Activated T-helper 1 cell treated with anti-CD3 and anti-CD28 coated beads, Interleukin-2, amount 50 U/mL, for 16 hours (primary cell): ENCODE measurements around the gene S100A14.

ENCODE experiments used
- DNase-seq, 2 donors: peaks; one replicate each; pipeline ENCODE4 v3.0.0-alpha.2; 2020; ENCODE audit warnings: low read depth in 1 of 2, low spot score in 1 of 2

S100A14 gene

DNA sequence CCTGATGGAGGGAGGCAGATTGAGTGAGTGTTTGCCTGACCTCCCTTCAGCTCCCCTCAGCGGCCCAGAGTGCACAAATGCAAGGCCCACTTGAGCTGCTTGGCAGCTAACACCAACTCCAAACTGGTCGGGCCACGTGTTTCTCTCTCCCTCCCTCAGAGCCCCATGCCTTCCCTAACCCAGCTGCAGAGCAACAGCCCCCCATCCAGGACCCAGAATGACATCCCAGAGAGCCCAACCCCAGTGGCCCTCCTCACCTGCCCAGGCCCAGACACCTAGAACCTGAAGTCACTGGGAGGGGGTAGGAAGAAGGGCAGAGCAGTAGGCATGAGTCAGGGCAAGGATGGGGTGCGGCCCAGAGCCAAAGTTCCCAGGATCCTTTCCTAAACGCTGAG lies 789 bp upstream of the S100A14 start:
- no peak for DNase-seq

- no peak for DNase-seq
Measured at GRCh38 chr1:153615406-153615805, 719 bp downstream of the S100A14 start.

GRCh38 chr1:153614906-153615305 lies 1.2 kb downstream of the S100A14 start:
- no peak for DNase-seq

DNA sequence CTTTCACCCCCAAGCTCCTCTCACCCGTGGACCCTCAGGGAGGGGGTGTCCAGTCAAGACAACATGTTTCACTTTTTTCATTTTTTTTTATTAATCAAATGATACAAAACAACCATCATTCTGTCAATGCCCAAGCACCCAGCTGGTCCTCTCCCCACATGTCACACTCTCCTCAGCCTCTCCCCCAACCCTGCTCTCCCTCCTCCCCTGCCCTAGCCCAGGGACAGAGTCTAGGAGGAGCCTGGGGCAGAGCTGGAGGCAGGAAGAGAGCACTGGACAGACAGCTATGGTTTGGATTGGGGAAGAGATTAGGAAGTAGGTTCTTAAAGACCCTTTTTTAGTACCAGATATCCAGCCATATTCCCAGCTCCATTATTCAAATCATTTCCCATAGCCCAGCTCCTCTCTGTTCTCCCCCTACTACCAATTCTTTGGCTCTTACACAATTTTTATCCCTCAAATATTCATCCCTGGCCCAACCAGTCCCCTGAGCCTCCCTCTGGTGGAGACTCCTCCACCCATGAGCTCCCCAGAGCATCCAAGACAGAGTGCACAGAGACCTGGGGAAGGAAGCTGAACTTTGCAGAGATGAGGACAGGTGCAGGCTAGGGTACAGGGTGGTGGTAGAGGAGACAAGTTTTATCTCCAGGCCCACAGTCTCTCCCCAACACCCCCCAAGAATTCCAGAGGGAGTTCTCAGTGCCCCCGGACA lies 1.8 kb downstream of the S100A14 start:
- no peak for DNase-seq

GRCh38 chr1:153613406-153613805 lies 2.7 kb downstream of the S100A14 start:
- DNase-seq: no peak

DNA sequence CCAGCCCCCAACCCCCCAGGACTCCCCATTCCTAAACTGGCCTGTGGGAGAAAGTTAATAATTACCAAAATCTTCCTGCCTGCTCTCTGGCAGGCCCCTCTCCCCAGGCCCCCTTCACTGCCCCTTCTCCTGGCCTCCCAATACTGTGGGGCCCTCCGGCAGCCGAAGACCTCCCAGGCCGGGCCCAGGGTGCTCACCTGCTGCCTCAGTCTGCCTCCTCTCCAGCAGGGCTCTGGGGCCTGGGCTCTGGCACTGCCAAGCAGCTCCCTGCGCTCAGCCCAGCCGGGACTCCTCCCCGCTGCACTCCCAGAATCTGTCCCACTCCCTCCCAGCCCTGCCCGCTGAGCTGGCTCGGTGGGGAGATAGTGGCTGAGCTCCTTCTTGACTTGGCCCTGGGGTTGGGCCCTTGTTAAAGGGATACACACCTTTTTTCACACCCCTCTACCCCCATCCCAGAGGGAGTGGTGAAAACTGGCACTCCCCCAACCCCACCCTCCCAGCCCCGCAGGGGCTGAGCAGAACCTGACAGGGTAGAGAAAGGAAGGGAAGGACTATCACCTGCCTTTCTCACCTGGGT lies 3.3 kb downstream of the S100A14 start, which contains the start of gene S100A16:
Gene S100A16, minus strand, starts transcription at position 383 of the 577 bp plus-strand sequence. CDS start 4,986 bp downstream, outside the sequence.
- no peak for DNase-seq

GRCh38 chr1:153612111-153612754 lies 3.9 kb downstream of the S100A14 start:
- no peak for DNase-seq

- no peak for DNase-seq
Measured at GRCh38 chr1:153611356-153611755, 4.8 kb downstream of the S100A14 start.

DNA sequence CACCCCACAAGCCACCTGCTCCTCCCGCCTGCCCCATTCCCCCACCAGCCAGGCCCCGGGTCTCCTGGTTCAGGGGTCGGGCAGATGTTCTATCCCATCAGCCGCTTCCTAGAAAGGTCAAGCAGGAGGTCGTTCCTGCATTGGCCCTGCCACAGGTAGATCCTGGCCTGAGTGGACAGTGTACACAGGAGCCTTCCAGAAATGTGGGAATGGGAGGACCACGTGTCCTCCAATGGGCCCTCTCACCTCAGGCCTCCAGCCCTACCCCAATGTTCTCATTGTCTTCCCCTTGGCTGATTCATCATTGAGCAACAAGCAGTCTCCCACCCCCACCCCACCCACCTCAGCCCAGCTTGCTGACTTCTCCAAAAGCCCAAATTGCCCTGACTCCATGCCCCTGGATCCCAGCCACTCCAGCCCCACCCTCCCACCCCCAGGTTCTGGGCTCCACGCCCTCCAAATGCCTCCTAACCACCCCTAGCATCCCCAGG lies 5.3 kb downstream of the S100A14 start:
- no peak for DNase-seq

DNA sequence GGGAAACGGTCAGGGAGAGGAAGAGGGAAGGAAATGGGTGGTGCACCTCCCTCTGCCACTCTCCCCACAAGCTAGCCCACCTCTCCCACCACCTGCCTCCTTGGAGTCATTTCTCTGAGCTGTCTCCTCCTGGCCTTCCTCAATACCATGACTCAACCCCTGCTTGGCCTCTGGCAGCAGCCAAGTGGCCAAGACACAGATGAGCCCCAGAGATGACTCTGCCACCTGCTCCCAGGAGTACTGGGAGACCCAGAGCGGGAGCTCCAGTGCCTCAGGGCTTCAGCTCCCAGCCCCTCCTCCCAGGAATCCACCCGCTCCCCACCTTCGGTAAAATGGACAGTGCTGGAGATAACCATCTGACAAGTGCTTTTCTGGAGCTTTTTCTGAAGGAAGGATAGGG lies 5.8 kb downstream of the S100A14 start:
- no peak for DNase-seq

DNA sequence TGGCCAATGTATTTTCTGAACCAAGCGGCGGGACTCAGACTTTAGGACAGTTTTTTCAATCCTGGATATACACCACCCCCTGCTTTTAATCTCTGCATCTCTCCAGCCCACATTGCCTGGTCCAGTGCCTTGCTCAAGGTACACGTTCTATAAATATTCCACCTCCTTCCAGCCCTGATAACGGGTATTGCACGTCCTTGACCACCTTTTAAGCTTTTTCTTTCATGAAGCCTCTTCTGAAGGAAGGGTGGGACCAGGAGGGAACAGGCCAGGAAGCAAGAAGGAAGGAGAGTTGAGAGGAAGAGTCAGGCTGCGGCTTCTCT lies 6.6 kb downstream of the S100A14 start:
- DNase-seq: no peak

- no peak for DNase-seq
Measured at GRCh38 chr1:153608742-153609584, 7.2 kb downstream of the S100A14 start.

- no peak for DNase-seq
Measured at GRCh38 chr1:153608089-153608682, 7.9 kb downstream of the S100A14 start.

DNA sequence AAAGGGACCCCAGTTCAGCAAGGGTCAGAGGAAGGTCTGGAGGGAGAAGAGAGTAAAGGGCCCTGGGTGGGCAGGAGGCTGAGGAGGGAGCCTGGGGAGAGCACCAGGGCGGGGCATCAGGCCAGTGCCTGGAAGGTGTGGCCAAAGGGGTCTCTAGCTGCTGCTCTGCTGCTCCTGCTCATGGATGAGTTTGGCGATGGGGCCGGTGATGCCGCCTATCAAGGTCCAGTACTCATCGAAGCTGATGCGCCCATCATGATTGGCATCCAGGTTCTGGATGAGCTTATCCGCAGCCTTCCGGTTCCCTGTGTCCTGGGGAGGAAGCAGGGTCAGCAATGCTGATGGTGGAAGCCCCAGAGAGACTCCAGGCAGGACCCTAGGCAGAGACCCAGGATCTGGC lies 8.7 kb downstream of the S100A14 start:
- DNase-seq: no peak

- DNase-seq: no peak
Measured at GRCh38 chr1:153606194-153606593, 9.9 kb downstream of the S100A14 start.

GRCh38 chr1:153602749-153603148 lies 13.4 kb downstream of the S100A14 start:
- DNase-seq: no peak

DNA sequence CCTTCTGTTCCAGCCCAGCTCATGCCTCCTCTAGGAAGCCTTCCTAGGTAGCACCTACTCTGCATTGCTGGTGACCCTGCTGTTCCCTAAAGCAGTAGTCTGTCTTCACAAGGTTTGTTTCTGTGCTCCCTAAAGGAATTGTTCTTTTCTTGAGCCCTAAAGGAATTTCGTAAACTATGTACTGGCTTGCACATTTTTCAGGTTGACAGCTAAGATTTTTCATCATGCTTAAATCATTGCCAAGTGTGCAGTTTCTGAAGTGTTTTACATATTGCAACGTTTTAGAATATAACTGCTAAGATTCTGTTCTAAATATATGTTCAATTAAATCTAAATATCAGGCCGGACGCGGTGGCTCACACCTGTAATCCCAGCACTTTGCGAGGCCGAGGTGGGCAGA lies 16.3 kb downstream of the S100A14 start:
- DNase-seq: no peak

GRCh38 chr1:153598309-153599172 lies 17.6 kb downstream of the S100A14 start:
- DNase-seq: no peak

GRCh38 chr1:153597206-153597605 lies 18.9 kb downstream of the S100A14 start:
- DNase-seq: no peak

- no peak for DNase-seq
Measured at GRCh38 chr1:153592748-153593147, 23.4 kb downstream of the S100A14 start.
